ENCODE data around the gene CXCL14.

GRCh38 chr5:135543001-135543484 is 35.7 kb downstream of the CXCL14 start:
- TF ChIP-seq CTCF (conservative IDR thresholded peaks at IDR 0.05 in 1 of 2, IDR thresholded peaks at IDR 0.05 in 1 of 2; ENCODE audit: low read depth in 1 of 2, low read length in 2 of 2) (no peak), EZH2 (IDR thresholded peaks at IDR 0.05; ENCODE audit: low read length, missing control alignments) (peak; percentile 66)

Measured in fibroblast of lung (primary cell).